WTC11 (cell line): ENCODE results near the gene PRR23E. TPM values are rescaled to one million over a fixed set of nuclear protein-coding genes. Genes with fewer than 3 reads are reported as not detected.

Experiments
- ATAC-seq: fragments of 200-7000 bp; cut with Tn5 transposase; 2 replicates; pipeline ENCODE4 v1.10.0; 2021; ENCODE audit warnings: mild to moderate bottlenecking, moderate library complexity
- CTCF ChIA-PET: fragments of 300-600 bp; sonication (Branson Sonifier 250); formaldehyde crosslinking; loops from one replicate; lab custom pipeline; 2021; ENCODE audit warnings: antibody characterized with exemption; lab: Charles Lee
- POLR2A ChIA-PET: fragments of 350-600 bp; sonication (Branson Sonifier 250); formaldehyde crosslinking; loops from one replicate; lab custom pipeline; 2021; ENCODE audit warnings: antibody characterized with exemption; lab: Charles Lee
- DNase-seq: peaks from one replicate; pipeline ENCODE4 v3.0.0; 2021; ENCODE audit warnings: low spot score
- H3K27ac Mint-ChIP-seq: 2 replicates; pipeline ENCODE4 v1.8.0; 2021; ENCODE audit warnings: mixed read lengths
- H3K27me3 Mint-ChIP-seq: 2 replicates; pipeline ENCODE4 v1.8.0; 2021; ENCODE audit warnings: low read depth, mild to moderate bottlenecking, moderate library complexity, mixed read lengths
- H3K36me3 Mint-ChIP-seq: 2 replicates; pipeline ENCODE4 v1.8.0; 2021; ENCODE audit warnings: mixed read lengths
- H3K4me1 Mint-ChIP-seq: 2 replicates; pipeline ENCODE4 v1.8.0; 2022; ENCODE audit warnings: mixed read lengths
- H3K4me3 Mint-ChIP-seq: 2 replicates; pipeline ENCODE4 v1.8.0; 2021; ENCODE audit warnings: mild to moderate bottlenecking, moderate library complexity, mixed read lengths
- H3K9me3 Mint-ChIP-seq: 2 replicates; pipeline ENCODE4 v1.8.0; 2021; ENCODE audit warnings: mixed read lengths
- CREM ChIP-seq: sonication (generic); formaldehyde crosslinking; IDR thresholded peaks from 2 replicates; pipeline ENCODE4 v1.8.1; 2022; ENCODE audit warnings: mild to moderate bottlenecking, missing genetic modification reagents, moderate library complexity
- ETV6 ChIP-seq: sonication (generic); formaldehyde crosslinking; IDR thresholded peaks from 2 replicates; pipeline ENCODE4 v1.8.1; 2022; ENCODE audit warnings: mild to moderate bottlenecking, missing genetic modification reagents
- JUN ChIP-seq: sonication (generic); formaldehyde crosslinking; IDR thresholded peaks from 2 replicates; pipeline ENCODE4 v1.8.0; 2023; ENCODE audit warnings: mild to moderate bottlenecking, missing genetic modification reagents
- KAT7 ChIP-seq: sonication (generic); formaldehyde crosslinking; IDR thresholded peaks from 2 replicates; pipeline ENCODE4 v1.8.1; 2023; ENCODE audit warnings: missing genetic modification reagents, mild to moderate bottlenecking, borderline replicate concordance
- MYBL2 ChIP-seq: sonication (generic); formaldehyde crosslinking; IDR thresholded peaks from 2 replicates; pipeline ENCODE4 v1.8.1; 2023; ENCODE audit warnings: mild to moderate bottlenecking, moderate library complexity, missing genetic modification reagents
- RELA ChIP-seq: sonication (generic); formaldehyde crosslinking; IDR thresholded peaks from 2 replicates; pipeline ENCODE4 v1.8.1; 2022; ENCODE audit warnings: missing genetic modification reagents, mild to moderate bottlenecking, borderline replicate concordance
- SMAD3 ChIP-seq: sonication (generic); formaldehyde crosslinking; IDR thresholded peaks from 2 replicates; pipeline ENCODE4 v1.8.0; 2022; ENCODE audit warnings: missing genetic modification reagents, mild to moderate bottlenecking, borderline replicate concordance
- SP1 ChIP-seq: sonication (generic); formaldehyde crosslinking; conservative IDR thresholded peaks from 2 replicates; pipeline ENCODE4 v1.8.1; 2022; ENCODE audit warnings: missing genetic modification reagents
- TEAD1 ChIP-seq: sonication (generic); formaldehyde crosslinking; IDR thresholded peaks from 2 replicates; pipeline ENCODE4 v1.8.0; 2022; ENCODE audit warnings: mild to moderate bottlenecking, missing genetic modification reagents
- ZNF232 ChIP-seq: sonication (generic); formaldehyde crosslinking; IDR thresholded peaks from 2 replicates; pipeline ENCODE4 v1.8.0; 2022; ENCODE audit warnings: mild to moderate bottlenecking, missing genetic modification reagents
- total RNA-seq: library from RNA; stranded (reverse); gene quantifications from 3 replicates; pipeline ENCODE4 v1.2.3, GENCODE V29; 2021
- TF ChIP-seq, protein P1 (sequence below): sonication (generic); formaldehyde crosslinking; IDR thresholded peaks from 2 replicates; pipeline ENCODE4 v1.8.1; 2022; ENCODE audit warnings: missing genetic modification reagents, borderline replicate concordance
- TF ChIP-seq, protein P2 (sequence below): sonication (generic); formaldehyde crosslinking; IDR thresholded peaks from 2 replicates; pipeline ENCODE4 v1.8.0; 2022; ENCODE audit warnings: mild to moderate bottlenecking, missing genetic modification reagents
- TF ChIP-seq, protein P3 (sequence below): sonication (generic); formaldehyde crosslinking; conservative IDR thresholded peaks from 2 replicates; pipeline ENCODE4 v1.8.1; 2023; ENCODE audit warnings: mild to moderate bottlenecking, low read depth, missing genetic modification reagents, moderate library complexity
- TF ChIP-seq, protein P4 (sequence below): sonication (generic); formaldehyde crosslinking; IDR thresholded peaks from 2 replicates; pipeline ENCODE4 v1.8.1; 2023; ENCODE audit warnings: mild to moderate bottlenecking, missing genetic modification reagents, moderate library complexity
- TF ChIP-seq, protein P5 (sequence below): sonication (generic); formaldehyde crosslinking; IDR thresholded peaks from 2 replicates; pipeline ENCODE4 v1.8.1; 2023; ENCODE audit warnings: mild to moderate bottlenecking, missing genetic modification reagents, moderate library complexity
- TF ChIP-seq, protein P6 (sequence below): sonication (generic); formaldehyde crosslinking; IDR thresholded peaks from 2 replicates; pipeline ENCODE4 v1.8.1; 2022; ENCODE audit warnings: mild to moderate bottlenecking, missing genetic modification reagents, moderate library complexity, borderline replicate concordance
- TF ChIP-seq, protein P7 (sequence below): fragments of 250-450 bp; sonication (Bioruptor Pico); IDR thresholded peaks from 2 replicates; pipeline ENCODE4 v1.8.0; 2021; ENCODE audit warnings: mild to moderate bottlenecking
- TF ChIP-seq, protein P8 (sequence below): sonication (generic); formaldehyde crosslinking; IDR thresholded peaks from 2 replicates; pipeline ENCODE4 v1.8.0; 2022; ENCODE audit warnings: mild to moderate bottlenecking, missing genetic modification reagents

PRR23E gene
- total RNA-seq, 1 experiment from 2014 or later: not detected

DNA sequence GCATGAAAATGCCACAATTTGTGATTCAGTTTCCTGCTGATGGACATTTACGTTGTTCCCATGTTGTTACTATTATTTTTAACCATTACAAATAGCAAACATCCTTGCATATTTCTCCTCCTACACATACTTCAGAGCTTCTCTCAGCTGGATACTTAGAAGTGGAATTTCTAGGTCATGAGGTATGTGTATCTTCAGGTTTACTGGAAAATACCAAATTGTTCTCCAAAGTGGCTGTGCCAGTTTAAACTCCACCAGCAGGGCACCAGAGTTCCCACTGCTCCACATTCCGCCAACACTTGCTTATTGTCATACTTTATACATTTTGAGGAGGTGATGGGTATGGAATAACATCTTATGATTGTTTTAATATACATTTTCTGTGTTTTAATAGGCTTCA, 45.7 kb downstream of the PRR23E start:
- TF ChIP-seq SMAD3 (CRISPR knock-in tag) (no peak), SP1 (no peak), RELA (CRISPR knock-in tag) (no peak), JUN (CRISPR knock-in tag) (no peak), MYBL2 (no peak), ZNF232 (no peak), TEAD1 (no peak)
- TF ChIP-seq, protein P1, sequence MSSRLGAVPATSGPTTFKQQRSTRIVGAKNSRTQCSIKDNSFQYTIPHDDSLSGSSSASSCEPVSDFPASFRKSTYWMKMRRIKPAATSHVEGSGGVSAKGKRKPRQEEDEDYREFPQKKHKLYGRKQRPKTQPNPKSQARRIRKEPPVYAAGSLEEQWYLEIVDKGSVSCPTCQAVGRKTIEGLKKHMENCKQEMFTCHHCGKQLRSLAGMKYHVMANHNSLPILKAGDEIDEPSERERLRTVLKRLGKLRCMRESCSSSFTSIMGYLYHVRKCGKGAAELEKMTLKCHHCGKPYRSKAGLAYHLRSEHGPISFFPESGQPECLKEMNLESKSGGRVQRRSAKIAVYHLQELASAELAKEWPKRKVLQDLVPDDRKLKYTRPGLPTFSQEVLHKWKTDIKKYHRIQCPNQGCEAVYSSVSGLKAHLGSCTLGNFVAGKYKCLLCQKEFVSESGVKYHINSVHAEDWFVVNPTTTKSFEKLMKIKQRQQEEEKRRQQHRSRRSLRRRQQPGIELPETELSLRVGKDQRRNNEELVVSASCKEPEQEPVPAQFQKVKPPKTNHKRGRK (CRISPR knock-in tag): no peak
- TF ChIP-seq, protein P2, sequence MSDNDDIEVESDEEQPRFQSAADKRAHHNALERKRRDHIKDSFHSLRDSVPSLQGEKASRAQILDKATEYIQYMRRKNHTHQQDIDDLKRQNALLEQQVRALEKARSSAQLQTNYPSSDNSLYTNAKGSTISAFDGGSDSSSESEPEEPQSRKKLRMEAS (CRISPR knock-in tag): no peak
- TF ChIP-seq, protein P3, sequence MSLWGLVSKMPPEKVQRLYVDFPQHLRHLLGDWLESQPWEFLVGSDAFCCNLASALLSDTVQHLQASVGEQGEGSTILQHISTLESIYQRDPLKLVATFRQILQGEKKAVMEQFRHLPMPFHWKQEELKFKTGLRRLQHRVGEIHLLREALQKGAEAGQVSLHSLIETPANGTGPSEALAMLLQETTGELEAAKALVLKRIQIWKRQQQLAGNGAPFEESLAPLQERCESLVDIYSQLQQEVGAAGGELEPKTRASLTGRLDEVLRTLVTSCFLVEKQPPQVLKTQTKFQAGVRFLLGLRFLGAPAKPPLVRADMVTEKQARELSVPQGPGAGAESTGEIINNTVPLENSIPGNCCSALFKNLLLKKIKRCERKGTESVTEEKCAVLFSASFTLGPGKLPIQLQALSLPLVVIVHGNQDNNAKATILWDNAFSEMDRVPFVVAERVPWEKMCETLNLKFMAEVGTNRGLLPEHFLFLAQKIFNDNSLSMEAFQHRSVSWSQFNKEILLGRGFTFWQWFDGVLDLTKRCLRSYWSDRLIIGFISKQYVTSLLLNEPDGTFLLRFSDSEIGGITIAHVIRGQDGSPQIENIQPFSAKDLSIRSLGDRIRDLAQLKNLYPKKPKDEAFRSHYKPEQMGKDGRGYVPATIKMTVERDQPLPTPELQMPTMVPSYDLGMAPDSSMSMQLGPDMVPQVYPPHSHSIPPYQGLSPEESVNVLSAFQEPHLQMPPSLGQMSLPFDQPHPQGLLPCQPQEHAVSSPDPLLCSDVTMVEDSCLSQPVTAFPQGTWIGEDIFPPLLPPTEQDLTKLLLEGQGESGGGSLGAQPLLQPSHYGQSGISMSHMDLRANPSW (CRISPR knock-in tag): no peak
- ChIA-PET CTCF (no interaction called here), POLR2A (no interaction called here)
- Mint-ChIP-seq H3K9me3 (peaks cover 34% of the 10 kb centered on the region), H3K27ac (no peak overlapping the region), H3K36me3 (peaks cover 18% of the 10 kb centered on the region), H3K4me1 (no peaks in the 10 kb centered on the region), H3K27me3 (peaks cover 4% of the 10 kb centered on the region), H3K4me3 (no peak overlapping the region)
- ATAC-seq (no peak), DNase-seq (no peak)

DNA sequence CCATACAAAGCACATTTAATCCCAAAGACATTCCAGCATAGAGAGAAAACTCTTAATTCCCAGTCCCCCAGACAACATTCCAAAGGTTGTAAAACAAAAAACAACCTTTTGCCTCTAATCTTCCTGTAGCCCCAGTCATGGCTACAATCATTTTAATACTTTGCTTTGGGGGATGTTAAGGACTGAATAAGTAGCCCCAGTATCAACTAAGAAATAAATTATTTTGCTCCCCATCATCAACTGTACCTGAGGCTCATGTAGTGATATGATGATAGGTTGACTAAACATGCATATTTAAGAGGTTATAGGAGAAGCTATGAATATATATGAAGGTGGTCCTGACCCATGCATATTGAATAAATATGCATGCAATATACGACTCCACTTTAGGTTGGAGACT, 54.4 kb downstream of the PRR23E start:
- no peak for DNase-seq
- H3K36me3 Mint-ChIP-seq: peaks cover 59% of the 10 kb centered on the region
- ChIA-PET CTCF (no interaction called here), POLR2A (no interaction called here)
- H3K4me3 Mint-ChIP-seq: no peak overlapping the region
- H3K4me1 Mint-ChIP-seq: no peaks in the 10 kb centered on the region
- TF ChIP-seq ZNF232 (no peak), SMAD3 (CRISPR knock-in tag) (no peak), CREM (CRISPR knock-in tag) (no peak), KAT7 (CRISPR knock-in tag) (no peak), ETV6 (no peak)
- TF ChIP-seq, protein P4, sequence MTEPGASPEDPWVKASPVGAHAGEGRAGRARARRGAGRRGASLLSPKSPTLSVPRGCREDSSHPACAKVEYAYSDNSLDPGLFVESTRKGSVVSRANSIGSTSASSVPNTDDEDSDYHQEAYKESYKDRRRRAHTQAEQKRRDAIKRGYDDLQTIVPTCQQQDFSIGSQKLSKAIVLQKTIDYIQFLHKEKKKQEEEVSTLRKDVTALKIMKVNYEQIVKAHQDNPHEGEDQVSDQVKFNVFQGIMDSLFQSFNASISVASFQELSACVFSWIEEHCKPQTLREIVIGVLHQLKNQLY: no peak
- TF ChIP-seq, protein P5, sequence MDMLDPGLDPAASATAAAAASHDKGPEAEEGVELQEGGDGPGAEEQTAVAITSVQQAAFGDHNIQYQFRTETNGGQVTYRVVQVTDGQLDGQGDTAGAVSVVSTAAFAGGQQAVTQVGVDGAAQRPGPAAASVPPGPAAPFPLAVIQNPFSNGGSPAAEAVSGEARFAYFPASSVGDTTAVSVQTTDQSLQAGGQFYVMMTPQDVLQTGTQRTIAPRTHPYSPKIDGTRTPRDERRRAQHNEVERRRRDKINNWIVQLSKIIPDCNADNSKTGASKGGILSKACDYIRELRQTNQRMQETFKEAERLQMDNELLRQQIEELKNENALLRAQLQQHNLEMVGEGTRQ (CRISPR knock-in tag): no peak
- TF ChIP-seq, protein P6, sequence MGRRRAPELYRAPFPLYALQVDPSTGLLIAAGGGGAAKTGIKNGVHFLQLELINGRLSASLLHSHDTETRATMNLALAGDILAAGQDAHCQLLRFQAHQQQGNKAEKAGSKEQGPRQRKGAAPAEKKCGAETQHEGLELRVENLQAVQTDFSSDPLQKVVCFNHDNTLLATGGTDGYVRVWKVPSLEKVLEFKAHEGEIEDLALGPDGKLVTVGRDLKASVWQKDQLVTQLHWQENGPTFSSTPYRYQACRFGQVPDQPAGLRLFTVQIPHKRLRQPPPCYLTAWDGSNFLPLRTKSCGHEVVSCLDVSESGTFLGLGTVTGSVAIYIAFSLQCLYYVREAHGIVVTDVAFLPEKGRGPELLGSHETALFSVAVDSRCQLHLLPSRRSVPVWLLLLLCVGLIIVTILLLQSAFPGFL (CRISPR knock-in tag): no peak
- TF ChIP-seq, protein P7, sequence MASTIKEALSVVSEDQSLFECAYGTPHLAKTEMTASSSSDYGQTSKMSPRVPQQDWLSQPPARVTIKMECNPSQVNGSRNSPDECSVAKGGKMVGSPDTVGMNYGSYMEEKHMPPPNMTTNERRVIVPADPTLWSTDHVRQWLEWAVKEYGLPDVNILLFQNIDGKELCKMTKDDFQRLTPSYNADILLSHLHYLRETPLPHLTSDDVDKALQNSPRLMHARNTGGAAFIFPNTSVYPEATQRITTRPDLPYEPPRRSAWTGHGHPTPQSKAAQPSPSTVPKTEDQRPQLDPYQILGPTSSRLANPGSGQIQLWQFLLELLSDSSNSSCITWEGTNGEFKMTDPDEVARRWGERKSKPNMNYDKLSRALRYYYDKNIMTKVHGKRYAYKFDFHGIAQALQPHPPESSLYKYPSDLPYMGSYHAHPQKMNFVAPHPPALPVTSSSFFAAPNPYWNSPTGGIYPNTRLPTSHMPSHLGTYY: no peak
- TF ChIP-seq, protein P2 (CRISPR knock-in tag): no peak
- TF ChIP-seq, protein P8, sequence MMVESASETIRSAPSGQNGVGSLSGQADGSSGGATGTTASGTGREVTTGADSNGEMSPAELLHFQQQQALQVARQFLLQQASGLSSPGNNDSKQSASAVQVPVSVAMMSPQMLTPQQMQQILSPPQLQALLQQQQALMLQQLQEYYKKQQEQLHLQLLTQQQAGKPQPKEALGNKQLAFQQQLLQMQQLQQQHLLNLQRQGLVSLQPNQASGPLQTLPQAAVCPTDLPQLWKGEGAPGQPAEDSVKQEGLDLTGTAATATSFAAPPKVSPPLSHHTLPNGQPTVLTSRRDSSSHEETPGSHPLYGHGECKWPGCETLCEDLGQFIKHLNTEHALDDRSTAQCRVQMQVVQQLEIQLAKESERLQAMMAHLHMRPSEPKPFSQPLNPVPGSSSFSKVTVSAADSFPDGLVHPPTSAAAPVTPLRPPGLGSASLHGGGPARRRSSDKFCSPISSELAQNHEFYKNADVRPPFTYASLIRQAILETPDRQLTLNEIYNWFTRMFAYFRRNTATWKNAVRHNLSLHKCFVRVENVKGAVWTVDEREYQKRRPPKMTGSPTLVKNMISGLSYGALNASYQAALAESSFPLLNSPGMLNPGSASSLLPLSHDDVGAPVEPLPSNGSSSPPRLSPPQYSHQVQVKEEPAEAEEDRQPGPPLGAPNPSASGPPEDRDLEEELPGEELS (CRISPR knock-in tag): no peak
- H3K27me3 Mint-ChIP-seq: peaks cover 25% of the 10 kb centered on the region
- no peak overlapping the region for H3K27ac Mint-ChIP-seq
- H3K9me3 Mint-ChIP-seq: peaks cover 92% of the 10 kb centered on the region
- no peak for ATAC-seq
